Spleen (tissue), 7 donors: ENCODE data around the gene CCL18.

ENCODE experiments used
- CTCF ChIP-seq, 11 experiments: fragments of 200-600 bp in 7 of 11; fragments of 450-650 bp in 4 of 11; sonication (generic) in 4 of 11; IDR thresholded peaks in 8 of 11; conservative IDR thresholded peaks in 3 of 11; 1 replicate in 7 of 11; 2 replicates in 4 of 11; pipeline versions ENCODE4 v1.4.0 to v1.8.0; 2016 to 2021; ENCODE audit warnings: antibody characterized with exemption in 11 of 11, inconsistent platforms in 4 of 11, mild to moderate bottlenecking in 1 of 11
- POLR2A ChIP-seq, 3 donors: fragments of 450-650 bp; IDR thresholded peaks; one replicate each; pipeline ENCODE4 v1.5.1; 2017; ENCODE audit warnings: antibody characterized with exemption in 3 of 3, mild to moderate bottlenecking in 1 of 3
- POLR2AphosphoS5 ChIP-seq, 3 donors: sonication (generic); formaldehyde crosslinking; IDR thresholded peaks; one replicate each; pipeline ENCODE4 v1.5.1; 2017; ENCODE audit warnings: antibody characterized with exemption in 3 of 3
- donor health status: DM: no; HTN: no; CAD: no; lungs with moderate emphysema.
- donor health status: DM: no; HTN: no; CAD: no.
- donor health status: DM: no; HTN: no; CAD: no.

- no peak for TF ChIP-seq POLR2A (IDR thresholded peaks at IDR 0.05)
- TF ChIP-seq CTCF (IDR thresholded peaks at IDR 0.05 in 8 of 11, conservative IDR thresholded peaks at IDR 0.05 in 3 of 11): no peak
- TF ChIP-seq POLR2AphosphoS5 (IDR thresholded peaks at IDR 0.05): no peak
Measured at GRCh38 chr17:36117505-36118382, 53.7 kb downstream of the CCL18 start.
